Germinal center (tissue), 1 donor: Measurements from ENCODE around the gene GRXCR2.
"Not testable (repeated sequence)": the region's sequence is repeated elsewhere in the genome, so short reads cannot be mapped to it uniquely, and the experiment has no call there.

ENCODE experiments used
- DNase-seq: peaks from one replicate; pipeline ENCODE4 v3.0.0; 2012; ENCODE audit warnings: mixed read lengths, low spot score

The GRXCR2 gene

GRCh38 chr5:145887217-145887616 is 14.4 kb upstream of the GRXCR2 start:
- DNase-seq: no peak

DNA sequence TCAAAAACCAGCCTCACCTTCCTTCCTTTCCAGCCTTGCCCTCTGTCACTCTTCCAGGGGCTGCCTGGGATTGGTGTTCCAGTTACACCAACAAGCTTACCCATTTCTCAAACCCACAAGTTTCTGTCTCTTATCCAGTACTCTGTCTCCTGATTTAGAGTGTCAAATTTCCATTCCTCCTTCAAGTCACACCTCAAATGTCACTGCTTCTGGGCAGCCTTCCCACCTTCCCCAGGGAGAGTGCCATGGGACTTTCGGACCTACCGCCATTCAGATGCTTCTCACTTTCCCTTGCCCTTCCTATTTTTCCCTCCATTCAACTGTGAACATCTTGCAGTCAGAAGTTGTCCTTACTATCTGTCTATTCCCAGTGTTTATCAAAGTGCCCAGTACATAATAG is 2.0 kb upstream of the GRXCR2 start:
- no peak for DNase-seq

GRCh38 chr5:145872486-145872885 is 328 bp downstream of the GRXCR2 start:
- DNase-seq: no peak

DNA sequence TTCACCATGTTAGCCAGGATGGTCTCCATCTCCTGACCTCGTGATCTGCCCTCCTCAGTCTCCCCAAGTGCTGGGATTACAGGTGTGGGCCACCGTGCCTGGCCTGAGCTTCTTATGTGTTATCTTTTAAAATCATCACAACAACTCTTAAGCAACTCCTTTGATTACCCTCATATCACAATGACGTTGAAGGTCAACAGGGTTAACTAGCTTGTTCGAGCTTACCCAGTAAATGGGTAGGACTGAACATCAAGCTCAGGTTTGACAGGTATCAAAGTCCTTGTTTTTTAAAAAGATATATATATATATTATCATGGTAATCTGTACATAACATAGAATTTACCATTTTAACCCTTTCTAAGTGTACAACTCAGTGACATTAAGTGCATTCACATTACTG is 3.1 kb downstream of the GRXCR2 start:
- no peak for DNase-seq

DNA sequence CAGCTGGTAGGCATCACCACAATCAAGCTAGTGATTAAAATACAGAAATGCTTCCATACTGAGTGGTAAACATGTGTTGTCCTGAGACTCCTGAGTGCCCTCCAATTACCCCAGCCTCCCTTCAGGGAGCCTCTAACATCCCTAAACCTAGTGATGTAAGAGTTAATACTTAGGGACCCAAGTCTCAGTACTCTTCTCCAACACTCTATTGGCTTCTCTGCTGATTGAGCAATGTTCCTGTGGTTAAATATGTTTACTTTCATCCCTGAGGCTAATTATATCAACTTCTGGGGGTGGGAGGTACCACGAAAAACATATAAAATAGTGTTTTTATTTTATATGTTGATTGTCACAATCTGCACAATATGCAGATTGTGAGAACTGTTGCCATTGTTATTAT is 5.0 kb downstream of the GRXCR2 start:
- no peak for DNase-seq

DNA sequence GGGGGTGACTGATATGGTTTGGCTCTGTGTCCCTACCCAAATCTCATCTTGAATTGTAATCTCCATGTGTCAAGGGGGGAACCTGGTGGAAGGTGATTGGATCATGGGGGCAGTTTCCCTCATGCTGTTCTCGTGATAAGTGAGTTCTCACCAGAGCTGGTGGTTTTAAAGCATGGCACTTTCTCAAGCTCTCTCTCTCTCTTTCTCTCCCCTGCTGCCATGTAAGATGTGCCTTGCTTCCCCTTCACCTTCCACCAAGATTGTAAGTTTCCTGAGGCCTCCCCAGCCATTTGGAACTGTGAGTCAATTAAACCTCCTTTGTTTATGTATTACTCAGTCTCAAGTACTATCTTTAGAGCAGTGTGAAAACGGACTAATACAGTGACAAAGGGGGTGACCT is 8.4 kb downstream of the GRXCR2 start:
- not testable (repeated sequence) for DNase-seq

GRCh38 chr5:145863003-145863402 is 9.8 kb downstream of the GRXCR2 start:
- DNase-seq: no peak

DNA sequence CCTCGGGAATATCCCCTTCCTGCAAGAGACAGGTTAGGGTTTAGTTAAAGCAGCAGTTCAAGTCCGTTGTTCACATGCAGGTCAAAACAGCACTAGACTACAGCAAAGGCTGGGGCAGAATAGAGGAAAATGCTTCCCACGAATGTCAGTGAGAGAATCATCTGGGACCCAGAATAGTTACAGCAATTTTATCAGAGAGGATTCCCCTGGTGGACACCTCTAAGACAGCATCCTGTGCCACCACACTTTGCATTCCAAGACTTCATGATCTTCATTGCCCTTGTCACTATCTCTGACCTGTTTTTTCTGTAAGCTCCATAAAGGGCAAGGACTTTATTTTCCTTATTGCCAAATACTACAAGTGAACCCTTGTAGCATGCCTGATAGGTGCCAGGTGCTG is 12.9 kb downstream of the GRXCR2 start:
- no peak for DNase-seq

DNA sequence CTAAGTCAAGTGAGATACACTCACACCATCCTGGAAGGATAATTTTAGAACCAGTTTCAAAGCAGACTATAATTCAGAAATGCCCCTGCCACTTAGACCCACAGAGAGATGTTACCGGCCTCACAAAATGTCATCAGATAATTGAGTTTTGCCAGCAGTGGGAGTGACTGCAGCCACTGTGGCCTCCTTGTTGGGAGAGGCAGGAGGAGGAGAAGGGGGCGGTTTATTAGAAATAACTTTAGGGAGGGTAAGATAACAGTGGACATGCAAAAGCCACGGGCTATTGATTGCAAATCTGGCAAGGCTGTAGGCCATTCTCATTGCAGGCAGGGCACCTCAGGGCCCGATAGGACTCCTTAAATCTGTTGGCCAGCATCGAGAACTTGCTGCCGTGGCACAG is 13.4 kb downstream of the GRXCR2 start:
- DNase-seq: no peak

DNA sequence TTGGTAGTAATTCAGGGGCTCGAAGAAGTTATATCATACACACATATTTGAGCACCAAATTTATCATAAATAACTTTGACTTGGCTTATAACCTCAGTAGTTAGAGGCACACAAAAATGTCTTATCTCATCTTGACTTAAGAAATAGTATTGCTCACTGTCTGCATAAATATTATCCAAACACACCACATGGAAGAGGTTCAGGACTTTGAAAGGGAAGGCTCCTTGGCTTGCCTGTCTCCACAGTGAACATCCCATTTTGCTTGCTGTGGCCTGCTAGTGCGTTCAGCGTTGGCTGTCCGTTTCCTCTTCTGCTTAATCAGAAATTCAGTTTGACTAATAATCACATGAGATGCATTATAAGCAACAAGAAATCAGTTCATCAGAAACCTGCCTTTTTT is 13.9 kb downstream of the GRXCR2 start:
- DNase-seq: no peak

GRCh38 chr5:145856285-145856818 is 16.5 kb downstream of the GRXCR2 start:
- DNase-seq: no peak

GRCh38 chr5:145855763-145856267 is 17.0 kb downstream of the GRXCR2 start:
- no peak for DNase-seq

- DNase-seq: no peak
These were observed 18.1 kb downstream of the GRXCR2 start for GRCh38 chr5:145854651-145855258.

- no peak for DNase-seq
These were observed 18.9 kb downstream of the GRXCR2 start for GRCh38 chr5:145853781-145854376.

DNA sequence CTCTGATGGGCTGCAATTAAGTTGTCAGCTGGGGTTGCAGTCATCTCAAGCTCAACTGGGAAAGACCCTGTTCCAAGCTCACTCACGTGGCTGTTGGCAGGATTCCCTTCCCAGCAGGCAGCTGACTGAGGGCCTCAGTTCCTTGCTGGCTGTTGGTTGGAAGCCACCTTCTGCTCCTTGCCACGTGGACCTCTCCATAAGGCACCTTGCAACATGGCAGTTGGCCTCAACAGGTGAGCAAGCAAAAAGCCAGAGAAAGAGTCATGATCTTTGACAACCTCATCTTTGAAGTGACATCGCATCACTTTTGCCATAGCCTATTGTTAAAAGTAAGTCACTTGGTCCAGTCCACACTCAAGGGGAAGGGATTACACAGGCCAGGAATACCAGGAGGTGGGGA is 19.8 kb downstream of the GRXCR2 start:
- DNase-seq: no peak

DNA sequence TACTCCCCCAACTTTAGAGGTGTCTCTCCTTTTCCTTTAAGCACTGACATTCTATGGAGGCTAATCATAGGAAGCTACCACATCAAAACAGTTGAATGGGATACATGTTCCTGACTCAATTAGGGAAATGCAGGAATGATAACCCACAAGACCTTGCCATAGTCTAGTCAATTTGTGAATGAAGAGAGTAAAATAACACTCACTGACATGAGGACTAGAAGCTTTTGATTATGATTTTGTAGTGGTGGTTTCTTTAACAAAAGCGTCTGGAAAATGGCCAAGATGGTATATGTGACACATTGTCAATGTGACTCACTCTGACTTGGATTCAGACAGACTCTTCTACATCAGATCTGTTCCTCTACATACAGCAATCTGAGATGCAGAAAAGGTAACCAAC is 24.0 kb downstream of the GRXCR2 start:
- DNase-seq: no peak

DNA sequence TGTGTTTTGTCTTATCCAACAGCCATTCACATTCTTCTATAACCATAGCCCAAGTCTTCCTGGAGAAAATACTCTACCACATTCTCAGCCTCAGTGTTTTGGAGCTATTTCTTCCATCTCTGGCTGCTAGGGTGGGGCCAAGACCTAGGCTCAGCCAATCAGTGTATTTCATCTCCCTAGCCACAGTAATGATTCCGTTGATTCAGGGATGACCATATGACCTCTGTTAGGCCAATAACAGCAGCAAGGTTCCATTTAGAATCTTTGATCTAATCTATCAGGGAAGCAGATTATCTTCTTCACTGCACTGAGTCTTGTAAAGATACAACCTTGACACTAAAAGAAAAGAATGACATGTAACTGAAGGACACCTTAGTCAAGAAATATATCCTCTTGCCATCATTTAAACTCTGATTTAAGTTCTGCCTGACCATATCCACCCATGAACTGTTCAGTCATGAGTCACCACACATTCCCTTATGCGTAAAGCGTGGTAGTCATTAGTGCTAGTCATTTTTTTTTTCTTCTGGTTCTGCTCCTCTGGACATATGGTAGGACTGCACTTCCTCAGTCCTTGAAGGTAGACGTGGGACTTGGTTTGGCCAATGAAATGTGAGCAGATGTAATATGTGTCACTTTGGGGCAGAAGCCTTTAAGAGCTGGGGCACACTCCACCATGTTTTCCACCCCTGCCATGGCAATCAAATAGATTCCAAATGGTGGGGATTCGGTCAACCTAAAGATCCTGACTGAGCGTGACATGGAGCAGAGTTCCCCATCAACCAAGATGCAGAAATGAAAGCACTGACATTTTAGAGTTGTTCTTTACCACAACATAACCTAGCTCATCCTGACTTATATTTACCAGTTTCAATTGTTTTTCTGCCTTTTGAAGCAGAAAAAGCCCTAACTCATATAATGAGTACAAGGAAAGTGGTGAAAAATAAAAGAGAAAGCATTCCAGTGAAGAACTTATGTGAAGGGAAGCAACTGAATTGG is 25.0 kb downstream of the GRXCR2 start:
- DNase-seq: no peak

- no peak for DNase-seq
These were observed 26.7 kb downstream of the GRXCR2 start for GRCh38 chr5:145846081-145846480.

DNA sequence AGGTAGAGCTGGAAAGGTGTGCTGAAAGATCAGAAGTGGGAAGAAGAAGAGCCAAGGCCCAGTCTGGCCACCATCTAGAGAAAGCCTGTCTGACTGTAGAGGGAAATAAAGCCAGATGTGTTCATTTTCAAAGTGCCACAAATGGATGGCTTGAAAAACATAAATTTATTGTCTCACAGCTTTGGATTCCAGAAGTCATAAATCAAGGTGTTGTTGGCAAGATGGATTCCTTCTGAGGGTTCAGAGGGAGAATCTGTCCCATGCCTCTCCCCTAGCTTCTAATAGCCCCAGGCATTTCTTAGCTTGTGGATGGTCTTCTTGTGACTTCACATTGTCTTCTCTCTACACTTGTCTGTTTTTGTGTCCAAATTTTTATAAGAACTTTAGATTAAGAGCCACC is 31.5 kb downstream of the GRXCR2 start:
- no peak for DNase-seq

- DNase-seq: no peak
These were observed 32.2 kb downstream of the GRXCR2 start for GRCh38 chr5:145840458-145841132.

- no peak for DNase-seq
These were observed 34.5 kb downstream of the GRXCR2 start for GRCh38 chr5:145838276-145838675.

GRCh38 chr5:145836241-145836640 is 36.6 kb downstream of the GRXCR2 start:
- DNase-seq: not testable (repeated sequence)
